ENCODE measurements around the gene CLCNKB. TPM values are rescaled to one million over a fixed set of nuclear protein-coding genes. Genes with fewer than 3 reads are reported as not detected.
"Not testable (repeated sequence)": the region's sequence is repeated elsewhere in the genome, so short reads cannot be mapped to it uniquely, and the experiment has no call there.

CLCNKB gene
- total RNA-seq, 1 experiment from 2014 or later = not detected

DNA sequence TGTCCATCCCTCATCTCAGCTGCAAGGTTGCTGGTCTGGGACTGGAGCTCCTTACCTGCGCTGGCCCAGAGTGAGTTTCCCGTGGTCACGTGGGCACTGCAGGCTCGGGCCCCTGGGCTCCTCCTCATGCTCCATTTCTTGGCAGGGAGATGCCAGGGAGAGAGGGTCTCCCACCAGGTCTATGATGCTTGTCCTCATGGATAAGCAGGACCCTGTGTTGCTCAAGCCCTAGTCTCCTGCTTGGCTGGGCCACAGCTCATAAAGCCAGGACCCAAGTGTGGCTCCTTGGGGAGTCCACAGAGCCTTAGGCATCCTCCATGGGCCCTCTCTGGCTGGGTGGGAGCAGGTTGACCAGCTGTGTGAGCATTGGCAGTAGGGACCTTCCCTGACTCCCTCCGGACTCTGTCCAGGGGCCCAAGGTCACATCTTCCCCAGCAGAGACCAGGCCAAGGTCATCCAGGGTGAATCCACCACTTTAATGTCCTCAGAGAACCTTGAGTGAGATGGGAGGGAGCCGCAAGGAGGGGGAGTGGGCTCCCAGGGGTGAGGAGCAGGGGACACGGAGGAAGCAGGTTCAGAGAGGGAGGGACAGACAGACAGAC lies 13.8 kb downstream of the CLCNKB start:
- not testable (repeated sequence) for DNase-seq (ENCODE audit: low spot score)

DNA sequence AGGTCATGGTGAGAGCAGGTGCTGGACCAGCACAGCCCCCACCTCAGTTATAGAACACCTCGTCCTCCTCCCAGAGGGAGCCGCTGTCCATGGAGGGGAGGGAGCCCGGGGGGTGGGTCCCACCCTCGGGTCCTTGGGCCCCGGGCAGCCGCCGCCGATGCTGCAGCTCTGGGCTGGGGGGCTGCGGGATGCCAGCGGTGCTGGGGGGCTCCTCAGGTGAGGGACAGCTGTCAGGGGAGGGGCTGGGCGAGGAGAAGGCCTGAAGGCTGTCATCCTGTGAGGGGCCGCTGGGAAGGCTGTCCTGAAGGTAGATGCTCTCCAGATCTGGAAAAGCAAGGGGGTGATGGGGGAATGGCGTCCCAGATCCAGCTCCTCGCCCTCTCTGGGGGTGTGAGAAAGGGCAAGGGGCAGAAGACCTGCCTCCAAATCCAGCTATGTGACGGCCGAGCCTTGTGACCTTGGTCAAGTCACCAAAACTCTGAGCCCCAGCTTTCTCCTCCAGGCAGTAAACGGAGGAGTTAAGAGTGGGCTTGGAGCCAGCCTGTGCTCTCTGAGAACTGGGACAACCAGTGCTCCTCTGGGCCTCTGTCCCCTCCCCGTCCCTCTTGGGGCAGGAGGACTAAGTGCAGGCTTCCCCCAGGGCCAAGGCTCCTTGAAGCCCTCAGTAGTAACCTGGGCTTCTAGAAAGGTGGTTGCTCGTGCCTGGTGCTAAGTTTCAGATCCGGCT lies 15.0 kb downstream of the CLCNKB start:
- not testable (repeated sequence) for DNase-seq (ENCODE audit: low spot score)

DNA sequence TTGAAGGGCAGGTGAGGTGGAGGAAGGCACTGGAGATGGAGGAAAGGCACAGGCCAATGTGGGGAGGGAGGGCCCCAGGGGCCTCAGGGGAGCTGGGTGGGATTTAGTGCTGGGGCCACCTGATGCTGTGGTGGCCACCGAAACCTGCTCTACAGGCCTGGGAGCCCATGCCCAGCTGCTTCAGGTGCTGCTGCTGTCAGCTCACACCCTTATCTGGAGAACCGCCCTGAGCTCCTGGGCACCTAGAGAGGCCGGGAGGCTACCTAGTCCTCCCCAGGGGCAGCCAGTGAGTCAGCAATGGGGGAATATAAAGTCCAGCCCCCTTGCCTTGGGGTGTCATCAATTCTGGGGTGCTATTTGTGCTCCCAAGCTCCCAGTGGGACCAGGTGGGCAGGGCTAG lies 17.7 kb downstream of the CLCNKB start:
- no peak for DNase-seq (ENCODE audit: low spot score)

DNA sequence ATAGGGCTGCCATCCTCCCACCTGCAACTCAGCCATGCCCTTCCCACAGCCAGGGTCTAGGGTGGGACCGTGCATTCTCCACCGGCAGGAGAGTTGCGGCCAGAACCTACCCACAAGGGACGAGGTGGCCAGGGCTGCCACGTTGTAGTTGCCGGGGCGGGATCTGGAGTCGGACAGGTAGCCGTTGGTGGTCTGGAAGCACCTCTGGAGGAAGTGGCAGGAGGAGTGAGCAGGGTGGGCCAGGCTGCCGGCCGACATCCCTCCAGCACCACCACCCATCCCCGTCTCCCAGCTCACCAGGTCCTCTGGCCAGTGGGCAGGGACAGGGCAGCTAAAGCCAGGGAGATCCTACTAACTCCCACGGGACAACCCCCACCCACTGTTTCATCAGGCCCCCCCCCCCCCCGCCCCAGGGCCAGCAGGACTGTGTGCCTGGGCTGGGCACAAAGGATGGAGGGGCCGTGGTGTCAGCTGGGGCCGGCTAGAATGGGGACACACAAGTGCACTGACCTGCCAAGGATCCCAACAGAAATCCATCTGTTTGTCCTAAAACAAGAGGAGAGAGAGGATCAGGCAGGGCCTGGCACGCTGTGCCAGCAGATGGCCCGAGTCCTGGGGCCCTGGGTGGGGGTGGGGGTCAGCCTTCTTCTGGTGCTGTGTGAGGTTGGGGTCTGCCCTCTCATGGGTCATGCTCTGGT lies 18.6 kb downstream of the CLCNKB start:
- not testable (repeated sequence) for DNase-seq (ENCODE audit: low spot score)

DNA sequence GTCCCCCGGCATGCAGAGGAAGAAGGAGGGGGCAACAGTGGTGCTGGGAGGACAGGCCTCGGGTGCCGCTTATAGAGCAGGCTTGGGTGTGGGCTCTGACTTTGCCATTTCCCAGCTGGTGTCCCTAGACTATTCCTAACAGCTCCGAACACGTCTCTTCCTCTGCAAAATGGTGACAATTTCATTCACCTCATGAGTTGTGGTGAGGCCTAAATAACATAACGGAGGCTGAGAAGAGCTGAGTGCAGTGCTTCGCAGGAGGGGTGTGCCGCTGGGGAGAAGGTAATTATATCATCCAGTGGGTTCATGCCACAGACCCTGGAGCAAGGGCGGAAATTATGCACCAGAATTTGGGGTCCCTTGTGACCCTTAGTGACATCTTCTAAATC lies 19.1 kb downstream of the CLCNKB start:
- not testable (repeated sequence) for DNase-seq (ENCODE audit: low spot score)

DNA sequence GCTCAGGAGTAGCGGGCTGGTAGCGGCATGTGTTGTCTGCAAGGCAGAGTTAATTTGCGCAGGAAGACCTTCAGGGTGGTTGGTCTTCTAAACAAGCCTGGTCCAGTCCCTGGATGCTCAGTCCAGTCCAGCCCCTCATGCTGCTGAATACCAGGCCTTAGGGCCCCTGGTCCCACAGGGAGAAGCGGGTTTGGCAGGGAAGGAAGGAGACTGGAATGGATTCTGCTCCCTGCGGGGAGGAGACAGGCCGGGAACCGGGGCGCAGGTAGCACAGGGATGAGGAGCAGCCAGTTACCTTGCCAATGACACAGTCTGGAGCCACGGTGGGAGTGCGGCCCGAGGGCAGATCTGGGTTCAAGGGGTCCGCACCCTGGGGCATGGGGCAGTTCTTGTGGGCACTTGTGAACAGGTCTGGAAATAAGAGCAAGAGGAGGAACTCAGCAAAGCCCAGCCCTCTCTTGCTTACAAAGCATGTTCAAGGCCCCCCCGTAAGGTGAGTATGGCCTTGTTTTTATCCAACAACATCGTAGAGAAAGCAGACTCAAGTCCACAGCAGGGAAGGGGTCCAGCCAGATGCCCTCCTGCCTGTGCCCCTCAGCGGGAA lies 19.7 kb downstream of the CLCNKB start:
- DNase-seq (ENCODE audit: low spot score) = no peak

DNA sequence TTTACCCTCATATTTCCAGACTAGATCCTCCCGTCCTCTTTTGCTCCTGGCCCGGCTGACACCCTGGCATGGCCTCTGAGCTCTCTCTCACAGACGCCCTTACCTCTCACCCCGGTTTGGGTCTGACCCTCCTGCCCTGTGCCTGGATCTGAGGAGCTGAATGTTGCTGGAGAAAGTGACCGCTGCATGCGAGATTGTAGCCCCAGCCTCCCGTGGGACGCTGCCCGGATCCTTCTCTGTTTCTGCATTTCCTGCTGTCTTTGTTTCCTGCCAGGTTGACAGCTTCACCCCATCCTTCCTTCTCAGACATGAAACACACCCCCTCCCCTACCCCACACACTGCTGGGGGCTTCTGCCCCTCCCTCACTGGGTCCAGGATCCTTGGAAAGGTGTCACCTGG lies 20.3 kb downstream of the CLCNKB start:
- no peak for DNase-seq (ENCODE audit: low spot score)

DNA sequence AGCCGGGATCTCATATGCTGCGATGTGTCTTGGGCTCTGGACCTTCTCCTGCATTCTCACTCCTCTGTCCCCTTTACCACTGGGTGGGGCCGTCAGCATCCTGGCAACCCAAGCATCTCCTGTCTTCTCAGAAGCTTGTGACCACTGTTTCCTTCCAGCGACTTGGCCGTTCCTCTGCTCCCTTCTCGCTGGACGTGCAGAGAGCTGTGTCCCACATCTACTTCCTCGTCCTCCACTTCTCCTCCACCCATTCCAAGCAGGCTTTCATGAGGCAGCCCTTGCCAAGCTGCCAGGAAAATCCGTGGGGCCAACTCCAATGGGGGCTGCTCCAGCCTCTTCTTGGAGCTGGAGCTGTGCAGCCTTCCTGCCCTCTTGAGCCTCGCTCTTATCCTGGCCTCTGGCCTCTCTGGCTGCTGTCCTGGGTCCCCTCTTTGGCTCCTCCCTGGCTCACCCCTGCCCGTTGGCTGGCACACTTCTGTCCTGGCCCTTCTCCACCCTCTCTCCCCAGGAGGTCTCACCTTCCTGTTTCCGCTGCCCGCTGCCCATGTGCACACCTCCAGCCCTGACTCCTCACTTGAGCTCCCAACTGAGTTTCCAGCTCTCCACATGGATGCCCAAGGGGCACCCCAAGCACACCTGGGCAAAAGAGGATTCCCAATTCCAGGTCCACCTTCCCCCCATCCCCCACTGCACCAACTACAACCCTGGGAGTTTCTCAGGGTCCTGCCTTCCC lies 21.1 kb downstream of the CLCNKB start:
- DNase-seq (ENCODE audit: low spot score) = no peak

DNA sequence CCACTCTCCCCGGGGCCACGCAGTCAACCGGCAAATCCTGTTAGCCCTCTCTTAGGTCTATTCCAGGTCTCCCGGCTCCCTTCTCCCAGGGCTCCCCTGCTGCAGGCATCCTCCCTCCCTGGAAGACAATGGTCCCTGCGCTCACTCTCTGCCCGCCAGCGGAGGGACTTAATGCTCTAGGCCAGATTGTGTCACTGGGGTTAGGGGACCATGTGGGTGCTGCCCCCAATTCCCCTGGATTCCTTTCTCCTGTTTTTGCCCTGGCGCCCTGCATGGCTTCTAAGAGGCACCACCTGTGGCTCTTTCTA lies 21.6 kb downstream of the CLCNKB start:
- DNase-seq (ENCODE audit: low spot score) = no peak

DNA sequence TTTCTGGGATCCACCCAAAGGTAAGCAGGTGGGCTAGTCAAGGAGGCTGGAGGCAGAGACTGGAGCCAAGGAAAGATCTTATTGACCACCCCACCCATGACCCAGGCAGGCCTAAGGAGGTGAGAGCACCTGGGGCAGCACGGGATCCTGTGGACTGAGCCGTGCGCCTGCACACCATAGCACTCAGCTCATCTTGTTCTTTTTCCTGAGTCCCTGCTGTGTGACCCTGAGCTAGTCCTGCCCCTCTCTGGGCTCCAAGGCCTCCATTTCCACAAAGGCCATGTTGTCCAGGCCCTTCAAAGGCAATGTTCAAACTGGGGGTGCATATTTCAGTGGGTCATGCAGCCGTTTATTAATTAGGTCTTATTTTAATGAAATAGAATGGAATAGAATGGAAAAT lies 22.7 kb downstream of the CLCNKB start:
- no peak for DNase-seq (ENCODE audit: low spot score)

DNA sequence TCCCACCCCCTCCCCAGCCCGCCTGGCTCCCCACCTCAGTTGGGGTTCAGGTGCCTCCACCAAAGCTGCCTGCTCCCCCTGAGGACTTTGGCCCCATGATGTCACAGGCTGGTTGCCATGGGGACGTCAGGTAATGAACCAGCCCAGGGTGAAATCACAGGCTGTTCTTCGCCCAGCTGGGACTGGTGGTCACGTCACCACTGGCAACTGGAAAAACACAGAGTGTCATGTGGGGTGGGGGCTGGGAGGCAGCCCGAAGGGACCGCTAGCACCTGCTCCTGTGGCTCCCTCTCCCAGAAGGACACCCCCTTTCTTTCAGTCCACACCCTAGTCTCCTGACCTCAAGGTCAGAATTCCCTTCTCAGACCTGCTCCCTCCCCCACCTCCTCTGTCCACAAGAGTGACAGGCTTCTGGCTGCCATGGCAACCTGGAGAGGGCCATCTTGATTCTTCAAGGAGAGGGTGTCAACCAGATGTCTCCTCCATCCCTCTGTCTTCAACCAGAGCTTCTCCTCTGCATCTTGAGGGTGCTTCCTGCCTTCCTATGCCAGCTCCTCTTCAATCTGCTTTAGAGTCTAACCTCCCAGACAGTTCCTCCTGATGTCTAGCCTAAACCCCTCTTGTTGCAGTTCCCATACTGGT lies 23.7 kb downstream of the CLCNKB start:
- DNase-seq (ENCODE audit: low spot score) = no peak

DNA sequence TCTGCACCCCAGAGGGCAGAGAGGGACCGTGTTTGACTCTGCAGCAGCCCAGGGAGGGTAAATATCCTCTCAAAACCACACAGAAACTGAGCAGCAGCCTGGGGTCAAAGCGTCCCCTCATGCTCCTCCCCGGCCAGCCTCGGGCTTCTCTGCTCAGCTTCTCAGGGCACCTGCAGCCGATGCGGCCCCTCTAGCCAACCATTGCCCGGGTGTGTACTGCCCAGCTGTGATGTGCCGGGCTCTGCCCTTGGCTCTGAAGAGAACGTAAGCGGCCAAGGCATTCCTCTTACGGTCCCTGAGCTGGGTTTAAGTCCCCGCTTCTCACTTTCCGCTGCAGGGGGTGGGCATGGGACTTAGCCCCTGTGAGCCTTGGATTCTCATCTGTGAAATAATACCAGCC lies 24.4 kb downstream of the CLCNKB start:
- no peak for DNase-seq (ENCODE audit: low spot score)

DNA sequence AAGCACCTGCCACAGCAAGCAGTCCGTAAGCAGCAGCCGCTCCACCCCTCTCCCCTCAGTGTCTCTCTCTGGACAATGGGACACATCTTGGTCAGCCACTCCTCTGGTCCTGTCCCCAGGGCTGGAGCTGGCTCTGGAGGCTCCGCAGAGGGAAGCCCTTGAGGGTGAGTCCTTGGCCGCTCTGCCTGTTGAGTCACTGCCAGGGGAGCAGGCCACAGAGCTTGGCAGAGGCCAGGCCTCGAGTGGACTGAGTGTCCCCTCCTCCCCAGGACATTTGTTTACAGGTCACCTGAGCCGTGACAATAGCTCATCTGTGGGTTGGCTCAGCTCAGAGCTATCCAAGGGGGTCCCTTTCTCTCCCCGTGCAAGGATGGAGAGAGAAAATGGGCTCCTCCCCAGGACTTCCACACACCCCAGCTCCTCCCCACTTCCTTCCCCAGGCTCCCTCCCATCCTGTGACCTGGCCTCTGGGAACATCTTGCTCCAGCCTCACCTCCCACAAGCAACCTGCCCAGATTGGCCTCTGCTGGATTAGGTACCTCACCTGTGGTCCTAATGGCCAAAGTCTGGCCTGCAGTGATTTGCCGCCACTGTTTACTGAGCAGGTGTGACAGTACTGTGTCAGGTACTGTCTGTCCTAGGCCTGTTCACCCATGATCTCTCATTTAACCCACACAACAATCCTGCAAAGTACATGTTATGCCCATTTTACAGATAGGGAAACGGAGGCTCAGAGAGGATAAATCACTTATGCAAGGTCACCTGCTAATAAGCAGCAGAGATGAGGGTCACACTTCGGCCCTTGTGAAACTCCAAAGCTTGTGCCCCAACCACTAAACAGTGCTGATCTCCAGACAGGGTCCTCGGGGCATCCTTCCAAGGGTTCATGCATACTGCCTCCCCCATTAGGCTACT lies 25.0 kb downstream of the CLCNKB start:
- no peak for DNase-seq (ENCODE audit: low spot score)

DNA sequence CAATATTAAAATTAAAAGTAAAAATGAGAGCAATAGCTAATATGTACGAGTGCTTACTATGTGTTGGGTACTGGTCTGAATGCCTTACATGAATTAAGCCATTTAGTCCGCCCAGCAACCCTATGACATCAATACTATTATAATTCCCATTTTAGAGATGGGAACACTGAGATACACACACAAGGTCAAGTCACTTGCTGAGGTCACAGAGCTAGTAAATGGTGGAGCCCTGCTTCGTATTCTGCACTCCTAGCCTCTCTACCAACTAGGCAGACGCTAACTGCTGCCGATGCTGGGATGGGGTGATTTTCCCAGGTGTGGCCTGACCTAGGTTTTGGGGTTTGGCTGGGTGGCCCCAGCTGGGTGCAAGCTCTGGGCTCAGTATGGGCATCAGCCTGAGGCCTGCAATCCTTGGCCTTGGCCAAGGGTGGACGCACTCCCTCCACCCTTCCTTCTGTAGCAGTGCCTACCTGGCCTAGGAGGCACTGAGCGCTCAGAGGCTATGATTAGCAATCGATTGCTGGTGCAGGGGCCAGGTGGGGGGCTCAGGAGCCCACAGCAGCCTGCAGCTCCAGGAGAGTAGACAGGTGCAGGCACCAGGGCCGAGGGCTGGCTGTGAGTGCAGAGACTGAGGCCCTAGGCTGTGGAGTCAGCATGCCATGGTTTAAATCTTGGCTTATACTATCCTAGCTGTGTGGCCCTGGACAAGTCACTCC lies 27.2 kb downstream of the CLCNKB start:
- no peak for DNase-seq (ENCODE audit: low spot score)

DNA sequence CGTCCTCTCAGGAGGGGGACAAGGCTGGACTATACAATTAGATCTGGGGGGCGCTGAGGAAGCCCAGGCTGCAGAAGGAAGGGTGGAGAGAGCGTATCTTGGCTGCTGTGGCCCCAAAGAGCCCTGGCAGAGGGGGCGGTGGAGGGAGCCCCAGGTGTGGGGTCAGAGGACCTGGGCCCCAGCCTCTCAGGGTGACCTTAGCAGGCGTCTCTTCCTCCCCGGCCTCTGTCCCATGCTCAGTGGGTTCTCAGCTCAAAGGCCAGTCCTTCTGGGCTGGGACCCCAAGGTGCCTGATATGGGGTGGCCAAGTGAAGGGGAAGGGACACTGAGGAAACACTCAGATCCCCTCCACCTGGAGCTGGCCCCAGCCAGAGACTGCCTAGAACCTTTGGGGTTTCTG lies 28.0 kb downstream of the CLCNKB start:
- no peak for DNase-seq (ENCODE audit: low spot score)

DNA sequence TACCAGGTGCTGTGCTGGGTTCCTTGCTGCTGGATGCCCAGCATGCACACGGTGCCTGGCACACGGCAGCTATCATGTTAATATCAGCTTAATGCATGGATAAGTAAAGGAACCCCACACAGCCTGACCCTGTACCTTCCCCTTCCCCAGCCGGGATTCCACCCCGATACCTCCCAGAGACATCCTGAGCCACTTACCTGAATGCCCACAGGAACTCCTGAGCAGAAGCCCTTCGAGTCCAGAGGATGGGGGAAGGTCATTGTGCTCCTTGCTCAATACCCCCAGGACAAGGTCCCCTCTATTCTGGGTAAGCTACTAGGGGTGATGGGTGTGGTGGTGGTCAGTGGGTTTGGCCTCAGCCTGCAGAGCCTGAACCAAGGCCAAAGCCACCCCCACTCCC lies 28.5 kb downstream of the CLCNKB start:
- DNase-seq (ENCODE audit: low spot score) = no peak

DNA sequence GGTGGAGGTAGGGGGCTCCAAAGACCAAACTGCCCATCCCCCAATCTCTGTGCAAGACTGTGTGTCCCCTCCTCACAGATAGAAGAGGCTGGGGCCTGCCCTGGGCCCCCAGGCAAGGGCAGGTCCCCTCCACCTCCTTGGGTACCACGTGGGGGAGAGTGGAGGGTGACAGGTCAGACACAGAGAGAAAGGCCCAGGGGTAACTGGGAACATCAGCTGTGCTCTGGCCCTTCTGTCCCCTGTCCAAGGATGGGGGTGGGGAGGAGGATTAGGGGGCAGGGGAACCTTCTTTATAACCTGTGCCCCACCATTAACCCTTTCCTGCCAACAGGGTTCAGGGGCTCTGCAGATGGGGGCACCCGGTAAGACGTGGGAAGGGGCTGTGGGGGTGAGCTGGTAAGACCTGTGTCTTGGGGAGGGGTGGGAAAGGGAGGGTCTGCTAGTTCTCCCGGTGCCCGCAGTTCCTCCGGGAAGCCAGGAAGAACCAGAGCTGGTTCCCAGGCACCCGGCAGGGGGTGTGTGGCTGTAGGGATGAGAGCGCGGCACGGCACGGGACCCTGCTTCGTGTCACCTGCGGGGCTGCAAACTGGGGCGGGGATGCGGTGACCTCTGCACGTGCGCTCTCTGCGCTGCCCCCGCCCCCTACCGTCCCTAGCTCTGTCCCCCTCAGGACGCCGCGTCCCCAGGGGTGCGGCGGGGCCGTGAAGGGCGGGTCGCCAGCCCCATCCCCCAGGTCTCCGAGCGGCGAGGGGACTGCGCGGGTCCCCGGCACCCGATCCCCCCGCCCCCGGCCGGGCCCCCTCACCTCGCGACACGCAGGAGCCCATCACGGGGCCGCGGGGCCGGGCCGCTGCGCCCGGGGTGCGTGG lies 29.3 kb downstream of the CLCNKB start:
- DNase-seq (ENCODE audit: low spot score) = no peak

DNA sequence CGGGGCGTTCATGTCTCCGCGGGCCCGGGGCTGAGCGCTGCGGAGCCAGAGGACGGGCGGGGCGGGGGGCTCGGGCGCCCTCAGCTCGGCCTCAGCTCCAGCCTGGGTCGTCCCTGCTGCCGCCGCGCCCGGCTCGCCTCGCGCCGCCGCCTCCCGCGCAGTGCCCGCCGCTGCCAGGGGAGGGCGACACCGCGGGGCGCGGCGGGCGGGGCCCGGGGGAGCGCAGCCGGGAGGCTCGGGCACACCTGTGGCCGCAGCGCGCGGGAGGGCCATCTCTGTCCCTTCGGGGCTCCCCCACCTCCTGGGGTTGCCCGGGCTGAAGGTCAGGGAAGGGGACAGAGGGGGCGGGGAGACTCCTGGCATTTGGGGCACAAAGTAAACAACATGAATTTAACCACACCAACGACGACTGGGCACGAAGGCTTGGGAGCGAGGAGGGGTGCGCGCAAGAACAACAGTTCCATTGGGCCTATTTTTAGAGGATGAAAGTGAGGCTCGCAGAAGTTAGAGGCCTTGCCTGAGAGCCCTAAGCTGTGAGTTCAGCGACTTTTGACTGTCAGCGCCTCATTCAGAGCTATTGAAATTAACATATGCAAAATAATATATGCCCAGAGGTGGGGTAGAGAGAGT lies 30.0 kb downstream of the CLCNKB start, which contains the start of gene FAM131C:
TSS of gene FAM131C (minus strand) at position 162 of the 630 bp plus-strand sequence. CDS start 209 bp downstream, outside the sequence.
- DNase-seq (ENCODE audit: low spot score) = no peak
